Mesendoderm (in vitro differentiated cells): Measurements from ENCODE around the gene ARID1B.

ENCODE experiments used
- DNase-seq: peaks from one replicate; pipeline ENCODE4 v3.0.0; 2013
- H2AK5ac ChIP-seq: 2 replicates; pipeline ENCODE4 v1.6.1; 2013; ENCODE audit warnings: low read length, inconsistent platforms
- H2BK120ac ChIP-seq: 2 replicates; pipeline ENCODE4 v1.6.1; 2013; ENCODE audit warnings: low read depth, mild to moderate bottlenecking, low read length, moderate library complexity, mixed read lengths
- H2BK15ac ChIP-seq: replicated peaks from 2 replicates; pipeline ENCODE4 v1.6.1; 2013; ENCODE audit warnings: low read depth, mild to moderate bottlenecking, moderate library complexity
- H2BK5ac ChIP-seq: 2 replicates; pipeline ENCODE4 v1.6.1; 2013; ENCODE audit warnings: low read length, inconsistent platforms
- H3K18ac ChIP-seq: 2 replicates; pipeline ENCODE4 v1.6.1; 2013; ENCODE audit warnings: mild to moderate bottlenecking, low read length, mixed read lengths
- H3K23ac ChIP-seq: one replicate; pipeline ENCODE4 v1.6.1; 2013; ENCODE audit warnings: low read length
- H3K27ac ChIP-seq: 2 replicates; pipeline ENCODE4 v1.5.1; 2013; ENCODE audit warnings: low read depth, mild to moderate bottlenecking, inconsistent platforms, low read length, moderate library complexity
- H3K27me3 ChIP-seq: 2 replicates; pipeline ENCODE4 v1.6.1; 2013; ENCODE audit warnings: low read length, control low read depth, mild to moderate bottlenecking, inconsistent platforms; ENCODE audit not compliant: insufficient read depth, poor library complexity
- H3K36me3 ChIP-seq: 2 replicates; pipeline ENCODE4 v1.6.1; 2013; ENCODE audit warnings: low read length, inconsistent platforms; ENCODE audit not compliant: control insufficient read depth, insufficient read depth
- H3K4ac ChIP-seq: one replicate; pipeline ENCODE4 v1.6.1; 2013; ENCODE audit warnings: low read depth, mild to moderate bottlenecking, low read length, moderate library complexity
- H3K4me1 ChIP-seq: 2 replicates; pipeline ENCODE4 v1.6.1; 2013; ENCODE audit warnings: low read depth, low read length, inconsistent platforms; ENCODE audit not compliant: control insufficient read depth
- H3K4me2 ChIP-seq: 2 replicates; pipeline ENCODE4 v1.6.1; 2013; ENCODE audit warnings: low read length
- H3K4me3 ChIP-seq: 2 replicates; pipeline ENCODE4 v1.5.1; 2013; ENCODE audit warnings: mild to moderate bottlenecking, low read length
- H3K56ac ChIP-seq: one replicate; pipeline ENCODE4 v1.6.1; 2013; ENCODE audit warnings: low read length
- H3K79me1 ChIP-seq: 2 replicates; pipeline ENCODE4 v1.6.1; 2013; ENCODE audit warnings: low read length, inconsistent platforms
- H3K79me2 ChIP-seq: 2 replicates; pipeline ENCODE4 v1.6.1; 2013; ENCODE audit warnings: mild to moderate bottlenecking, low read length; ENCODE audit not compliant: control insufficient read depth, insufficient read depth
- H3K9ac ChIP-seq: 2 replicates; pipeline ENCODE4 v1.6.1; 2013; ENCODE audit warnings: low read length, inconsistent platforms
- H4K5ac ChIP-seq: one replicate; pipeline ENCODE4 v1.6.1; 2013; ENCODE audit warnings: low read length
- H4K8ac ChIP-seq: one replicate; pipeline ENCODE4 v1.6.1; 2013; ENCODE audit warnings: low read depth, mild to moderate bottlenecking, control low read depth, low read length, moderate library complexity
- WGBS: extraction: QIAGEN DNeasy Blood & Tissue Kit; methylation state at CpG from one replicate; pipeline ENCODE4 v1.1.7; 2013; ENCODE audit warnings: low lambda C conversion rate, missing lambda C conversion rate; ENCODE audit not compliant: insufficient coverage; ENCODE audit errors: extremely low coverage; 5-methylcytosine and 5-hydroxymethylcytosine counted together

The ARID1B gene

GRCh38 chr6:157210954-157211353 is 433.8 kb downstream of the ARID1B start:
- Histone ChIP-seq H3K4me3 (no peak overlapping the region), H4K5ac (no peak overlapping the region), H3K9ac (no peak overlapping the region), H3K4me2 (no peak overlapping the region), H3K4ac (no peak overlapping the region), H2AK5ac (no peak overlapping the region), H3K27me3 (no peaks in the 10 kb centered on the region), H3K56ac (no peak overlapping the region), H3K79me2 (no peaks in the 10 kb centered on the region), H2BK120ac (no peak overlapping the region), H4K8ac (no peak overlapping the region), H3K79me1 (no peaks in the 10 kb centered on the region), H2BK5ac (no peak overlapping the region), H3K23ac (no peak overlapping the region), H3K4me1 (no peaks in the 10 kb centered on the region), H3K27ac (no peak overlapping the region), H3K36me3 (peaks cover 5% of the 10 kb centered on the region), H2BK15ac (no peak overlapping the region), H3K18ac (no peak overlapping the region)
- WGBS, result no CpG with 5 or more reads among the region's 3 CpGs
- DNase-seq, result no peak

- Histone ChIP-seq H4K5ac (no peak overlapping the region), H3K23ac (no peak overlapping the region), H3K4me3 (no peak overlapping the region), H2AK5ac (no peak overlapping the region), H2BK5ac (no peak overlapping the region), H2BK120ac (no peak overlapping the region), H2BK15ac (no peak overlapping the region), H3K4me2 (no peak overlapping the region), H3K79me1 (no peaks in the 10 kb centered on the region), H3K4ac (no peak overlapping the region), H3K9ac (no peak overlapping the region), H3K4me1 (no peaks in the 10 kb centered on the region), H4K8ac (no peak overlapping the region), H3K79me2 (no peaks in the 10 kb centered on the region), H3K36me3 (peaks cover 3% of the 10 kb centered on the region), H3K56ac (no peak overlapping the region), H3K27me3 (no peaks in the 10 kb centered on the region), H3K18ac (no peak overlapping the region), H3K27ac (no peak overlapping the region)
- WGBS, result no CpG with 5 or more reads among the region's 11 CpGs
- no peak for DNase-seq
These were observed 434.7 kb downstream of the ARID1B start for GRCh38 chr6:157211603-157212455.

- Histone ChIP-seq H3K23ac (no peak overlapping the region), H3K9ac (no peak overlapping the region), H3K27ac (no peak overlapping the region), H3K18ac (no peak overlapping the region), H3K4me3 (no peak overlapping the region), H3K4ac (no peak overlapping the region), H4K5ac (no peak overlapping the region), H2BK120ac (no peak overlapping the region), H3K79me1 (no peaks in the 10 kb centered on the region), H3K4me2 (no peak overlapping the region), H2BK15ac (no peak overlapping the region), H3K4me1 (no peaks in the 10 kb centered on the region), H3K27me3 (no peaks in the 10 kb centered on the region), H2BK5ac (no peak overlapping the region), H4K8ac (no peak overlapping the region), H2AK5ac (no peak overlapping the region), H3K79me2 (no peaks in the 10 kb centered on the region), H3K36me3 (no peaks in the 10 kb centered on the region), H3K56ac (no peak overlapping the region)
- WGBS, result no CpG with 5 or more reads among the region's 9 CpGs
- no peak for DNase-seq
These were observed 436.2 kb downstream of the ARID1B start for GRCh38 chr6:157213426-157213825.

- no peak overlapping the region for H2BK120ac ChIP-seq
- no peak overlapping the region for H3K4me3 ChIP-seq
- no peak overlapping the region for H4K5ac ChIP-seq
- H3K4ac ChIP-seq, result no peak overlapping the region
- no peak overlapping the region for H3K18ac ChIP-seq
- H3K27ac ChIP-seq, result no peak overlapping the region
- H3K36me3 ChIP-seq, result no peaks in the 10 kb centered on the region
- no peak overlapping the region for H2AK5ac ChIP-seq
- H4K8ac ChIP-seq, result no peak overlapping the region
- no peak overlapping the region for H3K9ac ChIP-seq
- no peak overlapping the region for H3K56ac ChIP-seq
- WGBS, result no CpG with 5 or more reads among the region's 10 CpGs
- no peaks in the 10 kb centered on the region for H3K79me1 ChIP-seq
- H2BK15ac ChIP-seq, result no peak overlapping the region
- H3K27me3 ChIP-seq, result no peaks in the 10 kb centered on the region
- H3K4me2 ChIP-seq, result no peak overlapping the region
- no peaks in the 10 kb centered on the region for H3K4me1 ChIP-seq
- no peak overlapping the region for H3K23ac ChIP-seq
- no peaks in the 10 kb centered on the region for H3K79me2 ChIP-seq
- no peak overlapping the region for H2BK5ac ChIP-seq
- no peak for DNase-seq
These were observed 436.9 kb downstream of the ARID1B start for GRCh38 chr6:157213907-157214565.

GRCh38 chr6:157215717-157216116 is 438.5 kb downstream of the ARID1B start:
- H4K8ac ChIP-seq, result no peak overlapping the region
- no peak for DNase-seq
- H3K4ac ChIP-seq, result no peak overlapping the region
- H3K9ac ChIP-seq, result no peak overlapping the region
- no peak overlapping the region for H2BK120ac ChIP-seq
- no peak overlapping the region for H3K4me2 ChIP-seq
- H3K4me1 ChIP-seq, result no peaks in the 10 kb centered on the region
- H3K27ac ChIP-seq, result no peak overlapping the region
- H3K23ac ChIP-seq, result no peak overlapping the region
- H3K36me3 ChIP-seq, result no peaks in the 10 kb centered on the region
- no peak overlapping the region for H3K18ac ChIP-seq
- H3K27me3 ChIP-seq, result no peaks in the 10 kb centered on the region
- no peak overlapping the region for H2BK15ac ChIP-seq
- no peak overlapping the region for H4K5ac ChIP-seq
- WGBS, result no CpG with 5 or more reads among the region's 2 CpGs
- no peak overlapping the region for H2BK5ac ChIP-seq
- H3K4me3 ChIP-seq, result no peak overlapping the region
- no peak overlapping the region for H2AK5ac ChIP-seq
- no peak overlapping the region for H3K56ac ChIP-seq
- no peaks in the 10 kb centered on the region for H3K79me2 ChIP-seq
- no peaks in the 10 kb centered on the region for H3K79me1 ChIP-seq
